ENCODE measurements around the gene MSANTD1. TPM values are rescaled to one million over a fixed set of nuclear protein-coding genes. Genes with fewer than 3 reads are reported as not detected.

Gene MSANTD1
- total and polyA plus RNA-seq, 2 donors (not counting 1 experiment from before 2014, with no cell fraction given) = 0.78 to 5.5 TPM

DNA sequence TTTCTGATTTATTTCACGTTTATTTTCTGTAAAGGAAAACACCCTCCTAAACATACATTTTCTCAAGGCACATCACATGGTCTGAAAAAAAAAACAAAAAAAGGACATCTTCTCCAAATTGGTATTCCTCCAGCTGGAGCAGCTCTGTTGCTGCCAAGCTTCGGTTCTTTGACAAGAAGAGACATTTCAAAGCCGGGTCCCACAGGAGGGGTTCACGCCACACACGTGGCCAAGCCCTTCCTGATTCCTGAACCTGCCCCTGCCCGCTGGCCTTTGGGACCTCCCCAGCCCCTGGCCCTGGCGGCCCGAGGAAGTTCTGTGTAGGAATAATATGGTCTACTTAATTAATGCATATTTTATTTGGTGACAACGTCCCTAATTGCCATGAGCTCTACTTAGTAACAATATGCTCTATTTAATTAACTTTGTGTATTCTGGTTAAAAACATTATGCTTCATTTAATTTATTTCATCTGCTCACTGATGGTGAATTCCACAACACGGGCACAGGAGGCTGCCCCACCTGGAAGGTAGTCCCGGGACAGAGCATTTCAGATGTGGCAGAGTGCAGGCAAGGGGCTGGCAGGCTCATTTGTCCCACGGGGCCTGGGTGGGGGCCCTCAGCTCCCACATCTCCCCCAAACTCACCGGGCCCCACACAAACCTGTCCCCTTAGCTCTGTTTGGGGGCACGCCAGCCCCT, 38.5 kb downstream of the MSANTD1 start:
- peak overlapping the region; percentile 27 for H3K27ac Mint-ChIP-seq
- TF ChIP-seq EZH2 (IDR thresholded peaks at IDR 0.05; ENCODE audit: borderline replicate concordance, insufficient read depth, low read depth, low read length, poor library complexity, severe bottlenecking) = no peak
- TF ChIP-seq, protein P1, sequence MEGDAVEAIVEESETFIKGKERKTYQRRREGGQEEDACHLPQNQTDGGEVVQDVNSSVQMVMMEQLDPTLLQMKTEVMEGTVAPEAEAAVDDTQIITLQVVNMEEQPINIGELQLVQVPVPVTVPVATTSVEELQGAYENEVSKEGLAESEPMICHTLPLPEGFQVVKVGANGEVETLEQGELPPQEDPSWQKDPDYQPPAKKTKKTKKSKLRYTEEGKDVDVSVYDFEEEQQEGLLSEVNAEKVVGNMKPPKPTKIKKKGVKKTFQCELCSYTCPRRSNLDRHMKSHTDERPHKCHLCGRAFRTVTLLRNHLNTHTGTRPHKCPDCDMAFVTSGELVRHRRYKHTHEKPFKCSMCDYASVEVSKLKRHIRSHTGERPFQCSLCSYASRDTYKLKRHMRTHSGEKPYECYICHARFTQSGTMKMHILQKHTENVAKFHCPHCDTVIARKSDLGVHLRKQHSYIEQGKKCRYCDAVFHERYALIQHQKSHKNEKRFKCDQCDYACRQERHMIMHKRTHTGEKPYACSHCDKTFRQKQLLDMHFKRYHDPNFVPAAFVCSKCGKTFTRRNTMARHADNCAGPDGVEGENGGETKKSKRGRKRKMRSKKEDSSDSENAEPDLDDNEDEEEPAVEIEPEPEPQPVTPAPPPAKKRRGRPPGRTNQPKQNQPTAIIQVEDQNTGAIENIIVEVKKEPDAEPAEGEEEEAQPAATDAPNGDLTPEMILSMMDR (IDR thresholded peaks at IDR 0.05) = no peak

DNA sequence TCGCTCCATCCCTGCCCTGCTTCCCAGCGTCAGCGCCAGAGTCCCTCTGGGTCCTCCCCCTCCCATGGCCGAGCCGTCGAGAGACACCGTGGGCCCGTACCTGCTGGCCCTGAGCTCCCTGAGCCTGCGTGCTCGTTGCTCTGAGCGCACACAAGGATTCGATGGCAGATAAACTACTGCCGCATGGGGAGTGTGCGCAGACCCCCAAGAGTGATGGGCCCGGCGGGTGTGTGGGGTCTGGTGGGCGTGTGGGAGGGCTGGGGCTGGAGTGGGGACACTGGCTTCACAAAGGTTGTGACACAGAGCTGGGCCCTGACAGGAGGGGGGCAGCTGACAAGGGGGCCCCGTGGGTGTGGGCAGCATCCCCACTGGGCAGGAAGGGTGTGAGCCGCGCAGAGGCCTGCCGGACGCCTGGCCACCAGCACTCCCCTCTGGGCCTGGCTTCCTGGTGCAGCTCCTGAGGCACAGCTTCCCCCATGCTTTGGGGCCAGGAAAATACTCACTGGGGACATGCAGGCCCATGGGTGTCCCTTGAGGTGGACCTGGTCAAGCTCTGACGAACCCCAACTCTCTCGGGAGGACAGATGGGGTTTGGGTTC, 39.1 kb downstream of the MSANTD1 start:
- Histone ChIP-seq H3K79me2 (ENCODE audit: control insufficient read depth, insufficient read depth, low read length) (no peaks in the 10 kb centered on the region), H3K9me3 (ENCODE audit: control extremely low read depth in 1 of 3, control insufficient read depth in 2 of 3, insufficient read depth in 1 of 3, low read length in 2 of 3) (peaks cover 0 to 7% (median 0%) of the 10 kb centered on the region in 3 donors), H3K27me3 (replicated peaks in 1 of 4; ENCODE audit: control extremely low read depth in 1 of 4, control insufficient read depth in 3 of 4, insufficient read depth in 4 of 4, low read length in 3 of 4) (peaks cover 0 to 25% (median 2%) of the 10 kb centered on the region in 4 experiments), H3K27ac (ENCODE audit: low read length in 2 of 2) (no peak overlapping the region), H3K4me2 (replicated peaks; ENCODE audit: low read depth, low read length, poor library complexity, severe bottlenecking) (no peak overlapping the region), H3K36me3 (replicated peaks in 1 of 2; ENCODE audit: control extremely low read depth in 1 of 2, control insufficient read depth in 1 of 2, extremely low read depth in 1 of 2, insufficient read depth in 2 of 2, low read length in 1 of 2) (no peaks in the 10 kb centered on the region), H3K4me1 (ENCODE audit: control insufficient read depth in 2 of 2, insufficient read depth in 2 of 2, low read length in 2 of 2) (peaks cover 21 to 27% of the 10 kb centered on the region in 2 donors), H4K20me1 (ENCODE audit: control insufficient read depth, insufficient read depth, low read length, poor library complexity, severe bottlenecking) (no peaks in the 10 kb centered on the region), H3K9ac (ENCODE audit: low read length) (no peak overlapping the region), H3K4me3 (ENCODE audit: control extremely low read depth in 1 of 5, extremely low read depth in 1 of 5, insufficient read depth in 1 of 5, low read depth in 2 of 5, low read length in 4 of 5) (no peak overlapping the region), H2AFZ (ENCODE audit: insufficient read depth, low read depth, low read length, poor library complexity, severe bottlenecking) (no peak overlapping the region)
- no peak for TF ChIP-seq EZH2 (IDR thresholded peaks at IDR 0.05; ENCODE audit: borderline replicate concordance, insufficient read depth, low read depth, low read length, poor library complexity, severe bottlenecking)
- TF ChIP-seq, protein P1 (IDR thresholded peaks at IDR 0.05) = no peak
- Mint-ChIP-seq H3K4me1 (peaks cover 21% of the 10 kb centered on the region), H3K27ac (no peak overlapping the region), H3K9me3 (ENCODE audit: insufficient read depth) (no peaks in the 10 kb centered on the region), H3K27me3 (peaks cover 14% of the 10 kb centered on the region), H3K4me3 (no peak overlapping the region)
- no peak for ATAC-seq (ENCODE audit: low read depth)
- CTCF ChIA-PET = interaction anchor here (1.5 kb wide), 1 partner anchor 193 kb away, joined by 4 read pairs; no protein-coding TSS in a partner anchor
- intact Hi-C loops (cut with micrococcal nuclease) = loop anchor here (5.0 kb wide), 1 partner anchor 241 kb away; no protein-coding TSS in a partner anchor
- WGBS (ENCODE audit: insufficient coverage) = 87% methylated on average over 22 of the region's 24 CpGs
- POLR2A ChIA-PET = no interaction called here
- no peak for DNase-seq

More for the DNA sequence above, 38.5 kb downstream of the MSANTD1 start:
- Histone ChIP-seq H3K79me2 (ENCODE audit: control insufficient read depth, insufficient read depth, low read length) (no peaks in the 10 kb centered on the region), H2AFZ (ENCODE audit: insufficient read depth, low read depth, low read length, poor library complexity, severe bottlenecking) (no peak overlapping the region), H3K4me2 (replicated peaks; ENCODE audit: low read depth, low read length, poor library complexity, severe bottlenecking) (no peak overlapping the region), H3K36me3 (replicated peaks in 1 of 2; ENCODE audit: control extremely low read depth in 1 of 2, control insufficient read depth in 1 of 2, extremely low read depth in 1 of 2, insufficient read depth in 2 of 2, low read length in 1 of 2) (no peaks in the 10 kb centered on the region), H4K20me1 (ENCODE audit: control insufficient read depth, insufficient read depth, low read length, poor library complexity, severe bottlenecking) (no peaks in the 10 kb centered on the region), H3K27ac (ENCODE audit: low read length in 2 of 2) (no peak overlapping the region), H3K9ac (ENCODE audit: low read length) (no peak overlapping the region), H3K9me3 (ENCODE audit: control extremely low read depth in 1 of 3, control insufficient read depth in 2 of 3, insufficient read depth in 1 of 3, low read length in 2 of 3) (peaks cover 0 to 8% (median 0%) of the 10 kb centered on the region in 3 donors), H3K27me3 (replicated peaks in 1 of 4; ENCODE audit: control extremely low read depth in 1 of 4, control insufficient read depth in 3 of 4, insufficient read depth in 4 of 4, low read length in 3 of 4) (peaks cover 0 to 25% (median 2%) of the 10 kb centered on the region in 4 experiments), H3K4me1 (ENCODE audit: control insufficient read depth in 2 of 2, insufficient read depth in 2 of 2, low read length in 2 of 2) (peaks cover 21 to 26% of the 10 kb centered on the region in 2 donors), H3K4me3 (ENCODE audit: control extremely low read depth in 1 of 5, extremely low read depth in 1 of 5, insufficient read depth in 1 of 5, low read depth in 2 of 5, low read length in 4 of 5) (no peak overlapping the region)
- Mint-ChIP-seq H3K9me3 (ENCODE audit: insufficient read depth) (no peaks in the 10 kb centered on the region), H3K4me3 (no peak overlapping the region), H3K4me1 (peaks cover 21% of the 10 kb centered on the region), H3K27me3 (peaks cover 14% of the 10 kb centered on the region)
- ChIA-PET CTCF (interaction anchor here (0.6 to 1.5 kb wide), 2 partner anchors 50 to 194 kb away, joined by 3 to 4 read pairs; no protein-coding TSS in a partner anchor), POLR2A (no interaction called here)
- intact Hi-C loops (cut with micrococcal nuclease) = loop anchor here (5.0 kb wide), 1 partner anchor 240 kb away; no protein-coding TSS in a partner anchor
- ATAC-seq (ENCODE audit: low read depth) = no peak
- DNase-seq = no peak
- WGBS (ENCODE audit: insufficient coverage) = 81% methylated on average over 10 of the region's 14 CpGs

Measured in B cell (primary cell).